AG10803 (cell line): ENCODE data around the gene NKPD1.

ENCODE experiments used
- DNase-seq: peaks from one replicate; pipeline ENCODE4 v3.0.0; 2010; ENCODE audit warnings: low read depth
- H3K4me3 ChIP-seq: 2 replicates; pipeline ENCODE4 v1.5.1; 2011; ENCODE audit warnings: mild to moderate bottlenecking, low read length, control low read depth
- CTCF ChIP-seq: conservative IDR thresholded peaks from 2 replicates; pipeline ENCODE4 v1.5.1; 2011; ENCODE audit warnings: mild to moderate bottlenecking, low read length, control low read depth, inconsistent platforms

NKPD1 gene

GRCh38 chr19:45172611-45173208 lies 11.9 kb upstream of the NKPD1 start:
- no peak for TF ChIP-seq CTCF
- no peak for DNase-seq
- H3K4me3 ChIP-seq, result no peak overlapping the region

DNA sequence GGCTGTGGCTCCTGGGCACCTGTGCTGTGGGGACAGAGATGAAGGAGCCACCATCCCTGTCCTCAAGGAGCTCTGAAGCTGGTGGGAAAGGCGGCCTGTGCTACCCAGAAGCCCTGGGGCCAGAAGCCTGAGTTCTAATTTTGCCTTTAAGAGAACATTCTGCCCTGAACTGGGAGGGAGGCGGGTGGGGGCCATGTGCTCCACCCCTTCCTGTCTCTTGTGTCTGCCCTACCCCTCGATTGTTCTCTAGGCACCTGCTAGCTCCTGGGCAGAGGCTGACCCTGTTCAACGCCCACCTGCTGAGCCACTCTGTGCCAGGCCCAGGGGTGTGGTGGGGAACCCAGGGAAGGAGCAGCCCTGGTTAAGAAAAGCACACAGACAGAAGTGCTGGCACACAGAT lies 11.4 kb upstream of the NKPD1 start:
- no peak for TF ChIP-seq CTCF
- H3K4me3 ChIP-seq, result no peak overlapping the region
- DNase-seq, result no peak

DNA sequence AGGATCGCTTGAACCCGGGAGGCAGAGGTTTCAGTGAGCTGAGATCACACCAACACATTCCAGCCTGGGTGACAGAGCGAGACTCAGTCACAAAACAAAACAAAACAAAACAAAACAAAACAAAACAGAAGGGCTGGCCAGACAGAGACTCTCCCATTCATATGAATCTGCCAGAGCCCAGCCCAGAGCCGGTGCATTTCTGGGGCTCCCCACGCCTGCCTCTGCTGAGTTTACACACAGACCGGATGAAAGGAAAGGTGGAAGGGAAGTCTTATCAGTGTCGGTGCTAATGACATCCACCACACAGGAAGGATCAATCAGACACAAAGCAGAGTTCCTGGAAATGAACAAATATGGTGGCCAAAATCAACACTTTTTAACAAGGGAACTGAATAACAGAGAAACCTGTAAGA lies 10.4 kb upstream of the NKPD1 start:
- no peak for TF ChIP-seq CTCF
- no peak overlapping the region for H3K4me3 ChIP-seq
- no peak for DNase-seq

DNA sequence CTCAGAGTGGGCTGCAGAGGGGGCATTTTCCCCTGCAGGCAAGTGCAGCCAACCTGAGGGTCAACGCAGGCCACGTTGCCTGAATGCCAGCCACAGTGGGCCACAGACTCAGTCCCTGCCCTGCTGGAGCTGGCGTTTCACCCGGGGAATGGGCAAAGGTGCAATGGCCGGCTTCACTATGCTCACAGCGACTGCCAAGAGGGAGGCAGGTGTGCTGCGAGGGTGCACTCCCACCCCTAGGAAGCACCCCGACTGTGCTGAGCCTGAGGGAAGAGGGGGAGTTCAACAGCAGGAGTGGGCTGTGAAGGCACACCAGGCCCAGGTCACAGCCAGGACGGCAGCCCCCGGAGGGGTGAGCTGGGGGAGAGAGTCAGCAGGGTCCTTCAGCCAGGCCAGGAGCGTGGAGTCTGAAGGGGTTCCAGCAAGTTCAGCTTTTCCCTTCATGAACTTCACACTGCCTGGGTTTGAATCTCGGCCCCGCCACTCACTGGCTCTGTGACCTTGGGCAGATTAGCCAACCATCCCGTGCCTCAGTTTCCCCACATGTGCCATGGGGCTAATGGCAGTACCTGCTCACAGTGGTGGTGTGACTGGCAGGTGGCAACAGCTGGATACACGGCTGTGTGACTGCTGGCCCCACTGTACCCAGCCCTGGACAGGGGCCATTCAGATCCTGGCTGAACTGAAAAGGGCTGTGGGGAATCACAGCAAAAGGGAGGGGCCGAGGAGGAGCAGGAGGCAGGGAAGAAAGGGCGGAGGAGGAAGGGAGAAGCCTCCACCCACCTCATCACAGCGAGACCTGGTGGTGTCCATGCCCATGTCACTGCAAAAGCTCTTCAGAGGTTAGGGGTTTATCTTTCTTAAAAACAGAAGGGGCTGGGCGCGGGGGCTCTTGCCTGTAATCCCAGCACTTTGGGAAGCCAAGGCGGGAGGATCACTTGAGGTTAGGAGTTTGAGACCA lies 9.6 kb upstream of the NKPD1 start:
- no peak for TF ChIP-seq CTCF
- H3K4me3 ChIP-seq, result no peak overlapping the region
- no peak for DNase-seq

GRCh38 chr19:45169602-45170001 lies 8.8 kb upstream of the NKPD1 start:
- no peak for TF ChIP-seq CTCF
- no peak overlapping the region for H3K4me3 ChIP-seq

GRCh38 chr19:45168767-45169351 lies 8.1 kb upstream of the NKPD1 start:
- no peak for DNase-seq
- TF ChIP-seq CTCF, result no peak
- no peak overlapping the region for H3K4me3 ChIP-seq

More at GRCh38 chr19:45169602-45170001, 8.8 kb upstream of the NKPD1 start:
- no peak for DNase-seq
